ENCODE data around the gene KCNN1. TPM values are rescaled to one million over a fixed set of nuclear protein-coding genes. Genes with fewer than 3 reads are reported as not detected.

KCNN1 gene
- total and polyA plus RNA-seq, 3 donors from 2014 or later, result 4.4 to 15.9 (median 10.3) TPM

GRCh38 chr19:17950310-17951156 lies 16.4 kb upstream of the KCNN1 start:
- WGBS, 2 donors, result 1 to 3% methylated on average over 41 to 48 of the region's 48 CpGs
- no peak for DNase-seq
- Histone ChIP-seq H3K27me3 (no peaks in the 10 kb centered on the region), H3K4me3 (no peak overlapping the region), H3K4me1 (peaks cover 47% of the 10 kb centered on the region), H3K9me3 (no peaks in the 10 kb centered on the region), H3K27ac (no peak overlapping the region), H3K36me3 (ENCODE audit: low read depth, missing control alignments) (no peaks in the 10 kb centered on the region)
- intact Hi-C loops (cut with DNase I; ENCODE audit: low total_unique reads), result no loop called here
- TF ChIP-seq POLR2A (IDR thresholded peaks at IDR 0.05), result no peak

- no peak for DNase-seq
- H3K36me3 ChIP-seq (ENCODE audit: low read depth, missing control alignments), result no peaks in the 10 kb centered on the region
- 1 to 2% methylated on average over 26 to 30 of the region's 33 CpGs for WGBS, 2 donors
- no peak for TF ChIP-seq CTCF (IDR thresholded peaks at IDR 0.05)
- TF ChIP-seq POLR2A (IDR thresholded peaks at IDR 0.05), result no peak
- H3K27me3 ChIP-seq, result no peaks in the 10 kb centered on the region
- H3K4me3 ChIP-seq, result no peak overlapping the region
- intact Hi-C loops (cut with DNase I; ENCODE audit: low total_unique reads), result no loop called here
- H3K27ac ChIP-seq, result no peak overlapping the region
- no peaks in the 10 kb centered on the region for H3K9me3 ChIP-seq
- H3K4me1 ChIP-seq, result peaks cover 47% of the 10 kb centered on the region
These were observed 15.5 kb upstream of the KCNN1 start for GRCh38 chr19:17951157-17951989.

- no peak overlapping the region for H3K4me3 ChIP-seq
- no peak overlapping the region for H3K27ac ChIP-seq
- H3K36me3 ChIP-seq (ENCODE audit: low read depth, missing control alignments), result no peaks in the 10 kb centered on the region
- H3K27me3 ChIP-seq, result no peaks in the 10 kb centered on the region
- H3K9me3 ChIP-seq, result no peaks in the 10 kb centered on the region
- intact Hi-C loops (cut with DNase I; ENCODE audit: low total_unique reads), result no loop called here
- DNase-seq, result no peak
- H3K4me1 ChIP-seq, result peaks cover 44% of the 10 kb centered on the region
- no peak for TF ChIP-seq CTCF (IDR thresholded peaks at IDR 0.05)
- WGBS, 2 donors, result 1 to 2% methylated on average over 20 to 58 of the region's 68 CpGs
These were observed 14.6 kb upstream of the KCNN1 start for GRCh38 chr19:17951990-17952976.

- TF ChIP-seq CTCF (IDR thresholded peaks at IDR 0.05) (no peak), POLR2A (IDR thresholded peaks at IDR 0.05) (no peak)
- no peaks in the 10 kb centered on the region for H3K27me3 ChIP-seq
- H3K36me3 ChIP-seq (ENCODE audit: low read depth, missing control alignments), result no peaks in the 10 kb centered on the region
- 36 to 43% methylated on average over 1 to 7 of the region's 7 CpGs for WGBS, 2 donors
- DNase-seq, result no peak
- peaks cover 42% of the 10 kb centered on the region for H3K4me1 ChIP-seq
- H3K4me3 ChIP-seq, result no peak overlapping the region
- no peaks in the 10 kb centered on the region for H3K9me3 ChIP-seq
- intact Hi-C loops (cut with DNase I; ENCODE audit: low total_unique reads), result no loop called here
- no peak overlapping the region for H3K27ac ChIP-seq
These were observed 13.5 kb upstream of the KCNN1 start for GRCh38 chr19:17953316-17953801.

Measured in testis (tissue), 3 donors.